Adrenal gland (tissue), 5 donors: ENCODE measurements around the gene BCAS4.

Source experiments
- CTCF ChIP-seq, 6 experiments: fragments of 450-650 bp in 4 of 6; fragments of 200-600 bp in 2 of 6; sonication (generic) in 1 of 6; IDR thresholded peaks; 1 replicate in 5 of 6; 2 replicates in 1 of 6; pipeline versions ENCODE4 v1.5.1 to v1.8.0; 2016 to 2021; ENCODE audit warnings: antibody characterized with exemption in 6 of 6, mild to moderate bottlenecking in 2 of 6, moderate library complexity in 1 of 6
- POLR2A ChIP-seq, 2 donors: fragments of 450-650 bp; IDR thresholded peaks; one replicate each; pipeline ENCODE4 v1.6.1; 2017; ENCODE audit warnings: antibody characterized with exemption in 2 of 2, mild to moderate bottlenecking in 2 of 2, moderate library complexity in 1 of 2
- donor health status: DM: no; HTN: no; CAD: no.

- TF ChIP-seq POLR2A (IDR thresholded peaks at IDR 0.05) (no peak), CTCF (IDR thresholded peaks at IDR 0.05) (no peak)
These were observed 98.8 kb downstream of the BCAS4 start for GRCh38 chr20:50893620-50894019.
